HG03565 (cell line): ENCODE measurements around the gene DUOX1.

Experiments
- ATAC-seq: cut with Tn5 transposase; IDR thresholded peaks from one replicate; pipeline ENCODE4 v1.9.1; 2021; ENCODE audit warnings: mild to moderate bottlenecking, moderate library complexity; ENCODE audit not compliant: unreplicated experiment

Gene DUOX1

DNA sequence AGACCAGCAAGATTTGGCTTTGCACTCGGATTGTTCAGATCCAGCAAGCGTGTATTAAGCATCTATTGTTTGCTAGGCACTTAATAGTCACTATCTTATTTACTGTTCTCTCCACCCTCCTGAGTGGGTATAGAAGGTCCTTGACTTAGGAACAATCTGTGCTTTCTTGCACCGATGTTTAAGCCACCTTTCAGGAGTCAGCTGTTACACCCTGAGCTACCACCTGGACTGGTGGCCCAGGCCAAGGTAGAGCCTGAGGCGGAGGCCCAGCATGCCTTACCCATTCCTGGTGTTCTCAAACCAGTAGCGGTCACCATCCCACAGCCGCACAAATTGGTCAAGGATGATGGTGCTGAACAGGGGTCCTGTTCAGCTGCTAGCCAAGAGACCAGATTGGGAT is 10.0 kb downstream of the DUOX1 start:
- ATAC-seq, result no peak

- ATAC-seq, result no peak
These were observed 10.9 kb downstream of the DUOX1 start for GRCh38 chr15:45140557-45141250.

DNA sequence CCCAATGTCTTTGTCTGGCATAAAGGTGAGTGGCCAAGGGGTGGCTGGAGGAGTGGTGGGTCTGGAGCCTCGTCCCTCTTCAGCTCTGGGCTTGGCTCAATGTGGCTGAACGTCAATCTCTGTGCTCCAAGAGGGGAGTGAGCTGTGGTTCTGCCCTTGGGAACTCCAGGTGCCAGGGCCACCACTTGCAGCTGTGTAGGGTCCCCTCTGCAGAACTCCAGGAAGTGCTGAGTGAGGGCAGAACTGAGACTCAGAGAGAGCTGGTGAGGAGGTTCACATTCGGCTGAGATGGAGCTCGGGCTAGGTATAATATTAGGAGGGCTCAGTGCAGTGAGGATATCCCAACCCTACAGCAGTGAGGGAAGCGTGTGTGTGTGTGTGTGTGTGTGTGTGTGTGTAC is 11.6 kb downstream of the DUOX1 start:
- no peak for ATAC-seq

- ATAC-seq, result no peak
These were observed 13.3 kb downstream of the DUOX1 start for GRCh38 chr15:45143056-45143455.

GRCh38 chr15:45143946-45144345 is 14.2 kb downstream of the DUOX1 start:
- ATAC-seq, result no peak

DNA sequence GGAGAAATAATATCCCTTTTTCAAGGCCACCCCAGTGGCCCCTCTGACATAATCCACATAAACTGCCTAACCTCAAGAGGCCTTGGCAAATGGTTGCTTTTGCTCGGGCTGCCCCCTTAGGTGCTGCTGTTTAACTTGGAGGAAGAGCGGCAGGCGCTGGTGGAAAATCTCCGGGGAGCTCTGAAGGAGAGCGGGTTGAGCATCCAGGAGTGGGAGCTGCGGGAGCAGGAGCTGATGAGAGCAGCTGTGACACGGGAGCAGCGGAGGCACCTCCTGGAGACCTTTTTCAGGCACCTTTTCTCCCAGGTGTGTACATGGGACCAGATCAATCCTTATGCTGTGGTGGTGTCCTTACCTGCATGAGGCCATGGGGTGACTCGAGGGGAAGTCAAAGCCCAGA is 15.0 kb downstream of the DUOX1 start:
- ATAC-seq, result no peak

GRCh38 chr15:45146405-45146804 is 16.6 kb downstream of the DUOX1 start:
- no peak for ATAC-seq

DNA sequence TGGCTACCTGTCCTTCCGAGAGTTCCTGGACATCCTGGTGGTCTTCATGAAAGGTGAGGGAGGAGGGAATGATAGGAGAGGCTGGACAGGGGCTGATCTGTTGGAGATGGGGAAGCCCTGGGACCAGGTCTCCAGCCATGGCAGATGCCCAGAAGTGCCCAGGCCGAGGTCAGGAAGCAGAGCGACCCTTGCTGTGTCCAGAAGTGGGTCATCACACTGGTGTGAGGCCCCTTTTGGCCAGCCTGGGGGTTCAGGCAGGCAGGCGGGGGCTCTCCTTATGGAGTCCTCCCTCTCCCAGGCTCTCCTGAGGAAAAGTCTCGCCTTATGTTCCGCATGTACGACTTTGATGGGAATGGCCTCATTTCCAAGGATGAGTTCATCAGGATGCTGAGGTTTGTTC is 17.8 kb downstream of the DUOX1 start:
- ATAC-seq, result no peak

DNA sequence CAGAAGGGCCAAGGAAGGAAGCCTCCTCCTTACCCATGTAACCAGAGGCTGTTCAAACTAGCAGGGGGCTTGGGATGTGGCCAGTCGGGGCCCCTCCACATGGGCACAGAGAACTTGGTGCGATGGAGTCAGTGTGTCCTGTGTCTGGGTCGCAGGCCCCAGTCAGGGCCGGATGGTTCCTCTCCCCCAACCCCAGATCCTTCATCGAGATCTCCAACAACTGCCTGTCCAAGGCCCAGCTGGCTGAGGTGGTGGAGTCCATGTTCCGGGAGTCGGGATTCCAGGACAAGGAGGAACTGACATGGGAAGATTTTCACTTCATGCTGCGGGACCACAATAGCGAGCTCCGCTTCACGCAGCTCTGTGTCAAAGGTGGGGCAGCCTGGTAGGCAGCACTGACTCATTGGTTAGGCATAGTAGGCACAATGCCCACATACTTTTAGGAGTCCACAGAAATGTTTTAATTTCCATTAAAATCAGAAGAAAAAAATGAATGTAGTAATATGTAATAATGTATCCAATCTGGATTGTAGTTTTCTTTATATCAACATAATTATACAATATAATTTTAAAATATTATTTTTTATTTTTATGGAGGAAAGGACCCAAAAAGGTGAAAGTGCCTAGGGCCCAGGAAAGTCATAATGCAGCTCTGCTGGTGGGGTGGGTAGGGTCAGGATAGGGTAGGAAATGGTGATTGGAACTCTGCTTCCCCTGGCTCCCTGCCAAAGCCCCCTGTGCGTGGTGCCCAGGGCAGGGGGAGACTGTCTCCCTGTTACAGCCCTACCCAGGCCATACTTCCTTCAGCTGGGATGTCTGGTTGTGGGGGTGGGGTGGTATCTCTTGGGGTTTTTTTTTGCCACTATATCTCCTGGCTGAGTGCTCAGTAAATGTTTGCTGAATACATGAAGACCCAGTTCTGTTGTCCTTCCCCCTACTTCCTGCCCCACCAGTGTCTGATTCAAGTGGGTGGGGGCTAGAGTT is 18.6 kb downstream of the DUOX1 start:
- ATAC-seq, result no peak

- ATAC-seq, result no peak
These were observed 19.3 kb downstream of the DUOX1 start for GRCh38 chr15:45149060-45149459.

- ATAC-seq, result no peak
These were observed 20.7 kb downstream of the DUOX1 start for GRCh38 chr15:45150481-45150880.

- no peak for ATAC-seq
These were observed 21.2 kb downstream of the DUOX1 start for GRCh38 chr15:45150997-45151396.

- no peak for ATAC-seq
These were observed 22.4 kb downstream of the DUOX1 start for GRCh38 chr15:45151998-45152828.

DNA sequence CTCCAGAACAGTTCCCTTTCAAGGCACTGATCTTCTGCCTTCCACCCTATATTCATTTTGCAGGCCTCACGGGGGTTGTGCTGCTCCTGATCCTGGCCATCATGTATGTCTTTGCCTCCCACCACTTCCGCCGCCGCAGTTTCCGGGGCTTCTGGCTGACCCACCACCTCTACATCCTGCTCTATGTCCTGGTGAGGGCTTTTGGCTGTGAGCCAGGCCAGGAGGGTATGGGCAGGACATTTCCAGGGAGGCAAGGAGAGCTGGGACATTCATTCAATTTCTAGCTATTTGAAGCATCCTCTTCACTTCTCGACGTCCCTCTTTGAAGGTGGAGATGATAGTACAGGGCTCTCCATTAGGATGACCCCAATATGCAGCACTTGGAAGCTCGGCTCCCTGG is 25.9 kb downstream of the DUOX1 start:
- no peak for ATAC-seq

DNA sequence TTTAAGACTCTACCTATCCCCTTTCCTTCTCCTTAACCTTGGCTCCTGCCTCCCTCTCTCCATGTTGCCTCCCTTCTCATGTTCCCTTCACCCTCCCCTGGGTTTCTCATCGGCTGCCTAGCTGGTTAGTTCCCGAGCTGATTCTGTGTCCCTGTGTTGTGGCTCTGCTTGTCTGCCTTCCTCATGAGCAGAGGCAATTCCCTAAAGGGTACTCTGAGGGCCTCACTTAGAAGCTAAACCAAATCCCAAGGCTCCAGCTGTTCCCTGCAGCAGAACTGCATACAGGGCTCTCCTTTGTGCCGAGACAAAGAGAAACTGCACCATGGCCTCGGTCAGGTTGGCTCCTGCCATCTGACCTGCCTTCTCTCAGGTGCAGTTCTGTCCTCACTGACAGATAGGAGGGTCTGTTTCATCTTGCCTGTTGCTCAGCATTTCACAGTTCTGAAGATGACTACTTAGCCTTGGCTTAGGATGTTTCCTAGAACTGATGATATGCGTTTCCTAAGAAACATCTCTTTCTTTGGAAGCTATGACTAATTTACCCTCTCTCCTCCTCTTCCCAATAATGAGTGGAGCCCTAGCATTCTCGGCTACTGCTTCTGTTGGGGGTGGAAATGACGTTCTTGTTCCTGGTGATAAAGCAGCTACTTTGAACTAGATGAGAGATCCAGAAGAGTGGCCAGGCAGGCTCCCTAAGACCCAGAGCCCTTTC is 27.1 kb downstream of the DUOX1 start:
- no peak for ATAC-seq

- no peak for ATAC-seq
These were observed 28.2 kb downstream of the DUOX1 start for GRCh38 chr15:45157974-45158373.

DNA sequence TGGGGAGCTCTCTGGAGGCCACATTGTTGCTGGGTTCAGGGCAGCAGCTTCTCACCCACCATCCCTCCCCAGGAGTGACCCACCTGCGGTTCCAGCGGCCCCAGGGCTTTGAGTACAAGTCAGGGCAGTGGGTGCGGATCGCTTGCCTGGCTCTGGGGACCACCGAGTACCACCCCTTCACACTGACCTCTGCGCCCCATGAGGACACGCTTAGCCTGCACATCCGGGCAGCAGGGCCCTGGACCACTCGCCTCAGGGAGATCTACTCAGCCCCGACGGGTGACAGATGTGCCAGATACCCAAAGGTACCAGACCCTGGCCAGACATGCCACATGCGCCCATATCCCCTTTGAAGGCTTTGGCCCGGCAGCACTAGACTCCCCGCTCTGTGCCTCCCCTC is 31.9 kb downstream of the DUOX1 start:
- ATAC-seq, result no peak

DNA sequence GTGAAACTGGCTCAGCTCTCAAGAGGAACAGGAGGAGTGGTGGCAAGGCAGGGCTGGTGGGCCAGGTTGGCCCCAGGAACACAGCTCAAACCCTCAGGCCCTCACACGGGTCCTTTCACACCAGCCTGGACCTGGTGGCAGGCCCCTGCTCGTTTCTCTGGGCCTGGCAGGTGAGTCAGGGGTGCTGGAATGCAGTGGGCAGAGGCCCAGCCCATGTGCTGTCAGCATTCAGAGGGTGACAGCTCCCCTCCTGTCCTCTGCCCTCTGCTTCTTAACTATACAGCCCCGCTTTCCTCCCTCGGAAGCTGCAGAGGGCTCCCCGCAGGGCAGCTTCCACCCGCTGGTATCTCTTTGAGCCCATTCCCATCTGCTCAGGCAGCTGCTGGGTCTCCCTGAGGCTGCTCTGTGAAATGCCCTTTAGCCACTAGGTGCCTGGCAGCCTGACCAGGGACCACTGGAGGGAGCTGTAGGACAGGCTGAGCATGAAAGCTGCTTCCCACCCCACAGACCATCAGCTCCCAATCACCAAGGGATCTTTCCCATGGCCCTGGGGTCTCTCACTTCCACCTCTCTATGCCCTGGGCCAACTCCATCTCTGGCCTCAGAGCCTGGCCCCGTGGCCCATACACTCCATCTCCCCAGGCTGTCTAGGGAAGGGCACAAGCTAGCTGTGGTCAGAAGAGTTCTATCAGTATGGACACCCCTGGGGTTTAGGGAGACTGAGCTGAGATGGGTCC is 33.1 kb downstream of the DUOX1 start:
- ATAC-seq, result no peak

DNA sequence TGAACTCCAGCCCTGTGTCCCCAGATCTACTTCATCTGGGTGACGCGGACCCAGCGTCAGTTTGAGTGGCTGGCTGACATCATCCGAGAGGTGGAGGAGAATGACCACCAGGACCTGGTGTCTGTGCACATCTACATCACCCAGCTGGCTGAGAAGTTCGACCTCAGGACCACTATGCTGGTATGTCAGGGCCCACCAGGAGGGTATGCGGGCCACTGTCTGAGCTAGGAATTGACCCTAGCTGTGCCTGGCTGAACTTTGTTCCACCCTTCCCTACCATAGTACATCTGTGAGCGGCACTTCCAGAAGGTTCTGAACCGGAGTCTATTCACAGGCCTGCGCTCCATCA is 33.7 kb downstream of the DUOX1 start:
- no peak for ATAC-seq

DNA sequence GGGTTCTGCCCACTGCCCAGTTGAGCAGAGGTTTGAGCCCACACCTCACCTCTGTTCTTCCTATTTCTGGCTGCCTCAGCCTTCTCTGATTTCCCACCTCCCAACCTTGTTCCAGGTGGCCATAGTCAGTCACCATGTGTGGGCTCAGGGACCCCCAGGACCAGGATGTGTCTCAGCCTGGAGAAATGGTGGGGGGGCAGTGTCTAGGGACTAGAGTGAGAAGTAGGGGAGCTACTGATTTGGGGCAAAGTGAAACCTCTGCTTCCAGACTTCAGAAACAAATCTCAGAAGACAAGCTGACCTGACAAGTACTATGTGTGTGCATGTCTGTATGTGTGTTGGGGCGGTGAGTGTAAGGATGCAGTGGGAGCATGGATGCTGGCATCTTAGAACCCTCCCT is 35.1 kb downstream of the DUOX1 start:
- ATAC-seq, result no peak
